ENCODE results near the gene SSR4. TPM values are rescaled to one million over a fixed set of nuclear protein-coding genes. Genes with fewer than 3 reads are reported as not detected.

SSR4 gene
- total RNA-seq, 4 donors from 2014 or later: 100 to 115 (median 109) TPM

DNA sequence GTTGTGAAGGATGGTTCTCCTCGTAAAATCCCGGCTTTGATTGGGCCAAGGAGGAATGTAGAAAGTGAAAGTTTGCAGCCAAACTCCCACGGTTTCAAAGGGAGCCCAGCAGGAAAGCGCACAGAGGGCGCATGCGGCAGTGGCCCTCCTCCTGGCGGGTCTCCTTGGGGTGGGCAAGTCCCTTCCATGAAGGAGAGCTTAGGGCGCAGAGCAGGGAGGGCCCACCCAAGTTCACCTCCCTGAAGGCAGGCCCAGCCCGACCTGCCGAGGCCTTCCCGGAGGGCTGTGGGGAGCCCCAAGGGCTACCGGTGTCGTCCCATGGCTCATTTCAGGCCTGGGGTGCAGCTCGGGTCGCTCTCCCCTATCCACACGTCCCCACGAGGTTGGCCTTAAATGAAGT lies 33.8 kb downstream of the SSR4 start:
- Histone ChIP-seq H3K27me3 (peaks cover 0 to 5% (median 0%) of the 10 kb centered on the region in 4 donors), H3K27ac (replicated peaks in 1 of 4) (peak overlapping the region; percentile 68 to 75 (median 74)), H3K9me3 (no peaks in the 10 kb centered on the region), H3K4me3 (peak overlapping the region; percentile 55 to 67 (median 60)), H3K36me3 (no peaks in the 10 kb centered on the region), H3K4me1 (peaks cover 10 to 33% (median 25%) of the 10 kb centered on the region in 4 donors)
- 19% methylated on average over 7 of the region's 17 CpGs for WGBS
- no peak for DNase-seq (ENCODE audit: extremely low spot score)
- TF ChIP-seq POLR2AphosphoS5 (IDR thresholded peaks at IDR 0.05) (no peak), POLR2A (IDR thresholded peaks at IDR 0.05; ENCODE audit: low read depth) (no peak), EP300 (IDR thresholded peaks at IDR 0.05) (no peak)
- TF ChIP-seq, protein P1, sequence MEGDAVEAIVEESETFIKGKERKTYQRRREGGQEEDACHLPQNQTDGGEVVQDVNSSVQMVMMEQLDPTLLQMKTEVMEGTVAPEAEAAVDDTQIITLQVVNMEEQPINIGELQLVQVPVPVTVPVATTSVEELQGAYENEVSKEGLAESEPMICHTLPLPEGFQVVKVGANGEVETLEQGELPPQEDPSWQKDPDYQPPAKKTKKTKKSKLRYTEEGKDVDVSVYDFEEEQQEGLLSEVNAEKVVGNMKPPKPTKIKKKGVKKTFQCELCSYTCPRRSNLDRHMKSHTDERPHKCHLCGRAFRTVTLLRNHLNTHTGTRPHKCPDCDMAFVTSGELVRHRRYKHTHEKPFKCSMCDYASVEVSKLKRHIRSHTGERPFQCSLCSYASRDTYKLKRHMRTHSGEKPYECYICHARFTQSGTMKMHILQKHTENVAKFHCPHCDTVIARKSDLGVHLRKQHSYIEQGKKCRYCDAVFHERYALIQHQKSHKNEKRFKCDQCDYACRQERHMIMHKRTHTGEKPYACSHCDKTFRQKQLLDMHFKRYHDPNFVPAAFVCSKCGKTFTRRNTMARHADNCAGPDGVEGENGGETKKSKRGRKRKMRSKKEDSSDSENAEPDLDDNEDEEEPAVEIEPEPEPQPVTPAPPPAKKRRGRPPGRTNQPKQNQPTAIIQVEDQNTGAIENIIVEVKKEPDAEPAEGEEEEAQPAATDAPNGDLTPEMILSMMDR (IDR thresholded peaks at IDR 0.05): no peak
- intact Hi-C loops (cut with DNase I): no loop called here

DNA sequence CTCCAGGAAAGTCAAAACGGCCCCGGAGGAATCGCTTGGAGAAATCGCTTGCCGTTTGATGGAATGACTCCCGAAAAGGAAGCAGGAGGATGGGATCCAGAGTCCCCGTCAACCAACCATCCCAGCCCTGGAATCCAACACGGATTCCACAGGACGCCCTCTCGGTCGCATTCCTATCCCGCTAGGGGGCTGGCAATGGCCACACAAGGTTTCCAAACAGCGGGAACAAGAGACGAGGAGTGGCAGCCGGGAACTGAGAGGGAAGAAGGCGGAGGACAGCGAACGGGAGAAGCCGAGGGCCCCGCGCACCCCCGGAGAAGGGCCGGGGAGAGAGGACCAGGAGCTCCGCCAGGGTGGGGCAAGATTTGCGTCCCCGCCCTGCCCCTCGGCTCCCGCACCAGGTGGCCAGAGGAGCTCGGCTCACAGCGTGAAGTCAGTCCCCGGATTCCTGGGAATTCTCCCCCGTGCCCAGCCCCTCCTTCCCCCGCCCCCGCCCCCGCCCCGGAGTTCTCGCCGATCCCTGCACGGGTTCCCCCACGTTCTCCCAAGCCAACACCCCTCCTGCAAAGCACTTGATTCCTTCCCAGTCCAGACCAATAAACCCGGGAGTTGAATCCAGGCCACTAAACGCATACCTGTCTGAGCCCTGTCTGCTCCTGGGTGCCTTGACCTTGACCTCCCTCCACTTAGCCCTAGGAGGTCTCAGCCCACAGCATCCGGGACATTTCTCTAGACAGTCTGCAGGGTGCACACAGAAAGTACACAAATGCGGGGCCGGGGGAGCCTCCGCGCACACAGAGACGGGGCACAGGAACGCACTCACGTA lies 34.5 kb downstream of the SSR4 start:
- TF ChIP-seq POLR2AphosphoS5 (IDR thresholded peaks at IDR 0.05): no peak
- TF ChIP-seq EP300 (IDR thresholded peaks at IDR 0.05): no peak
- TF ChIP-seq POLR2A (IDR thresholded peaks at IDR 0.05; ENCODE audit: low read depth): no peak
- TF ChIP-seq, protein P1 (IDR thresholded peaks at IDR 0.05): no peak
- 24% methylated on average over 23 of the region's 50 CpGs for WGBS
- Histone ChIP-seq H3K36me3 (no peaks in the 10 kb centered on the region), H3K4me3 (peak overlapping the region; percentile 55 to 67 (median 60)), H3K9me3 (no peaks in the 10 kb centered on the region), H3K27ac (replicated peaks in 1 of 4) (peak overlapping the region; percentile 68 to 75 (median 74)), H3K27me3 (peaks cover 0 to 5% (median 0%) of the 10 kb centered on the region in 4 donors), H3K4me1 (peaks cover 10 to 33% (median 25%) of the 10 kb centered on the region in 4 donors)
- intact Hi-C loops (cut with DNase I): no loop called here
- DNase-seq (ENCODE audit: extremely low spot score): no peak

DNA sequence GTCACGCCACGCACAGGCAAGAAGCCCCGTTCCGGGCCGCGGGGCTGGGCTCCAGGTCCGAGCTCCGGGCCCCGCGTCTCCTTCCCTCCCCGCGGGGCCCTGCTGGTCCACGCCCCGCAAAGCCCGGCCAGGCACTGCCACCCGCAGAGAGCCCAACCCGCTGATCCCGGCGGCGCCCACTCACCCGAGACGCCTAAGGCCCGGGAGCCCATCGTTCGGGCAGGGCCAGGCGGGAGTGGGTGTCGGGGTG lies 35.0 kb downstream of the SSR4 start:
- peaks cover 0 to 5% (median 0%) of the 10 kb centered on the region in 4 donors for H3K27me3 ChIP-seq
- H3K4me1 ChIP-seq: peaks cover 10 to 33% (median 25%) of the 10 kb centered on the region in 4 donors
- intact Hi-C loops (cut with DNase I): no loop called here
- no peak for DNase-seq (ENCODE audit: extremely low spot score)
- WGBS: no CpG with 5 or more reads among the region's 27 CpGs
- no peaks in the 10 kb centered on the region for H3K36me3 ChIP-seq
- TF ChIP-seq, protein P1 (IDR thresholded peaks at IDR 0.05): no peak
- TF ChIP-seq EP300 (IDR thresholded peaks at IDR 0.05): no peak
- TF ChIP-seq POLR2A (IDR thresholded peaks at IDR 0.05; ENCODE audit: low read depth): no peak
- TF ChIP-seq POLR2AphosphoS5 (IDR thresholded peaks at IDR 0.05): no peak
- peak overlapping the region; percentile 55 to 67 (median 60) for H3K4me3 ChIP-seq
- peak overlapping the region; percentile 68 to 75 (median 74) for H3K27ac ChIP-seq (replicated peaks in 1 of 4)
- no peaks in the 10 kb centered on the region for H3K9me3 ChIP-seq

DNA sequence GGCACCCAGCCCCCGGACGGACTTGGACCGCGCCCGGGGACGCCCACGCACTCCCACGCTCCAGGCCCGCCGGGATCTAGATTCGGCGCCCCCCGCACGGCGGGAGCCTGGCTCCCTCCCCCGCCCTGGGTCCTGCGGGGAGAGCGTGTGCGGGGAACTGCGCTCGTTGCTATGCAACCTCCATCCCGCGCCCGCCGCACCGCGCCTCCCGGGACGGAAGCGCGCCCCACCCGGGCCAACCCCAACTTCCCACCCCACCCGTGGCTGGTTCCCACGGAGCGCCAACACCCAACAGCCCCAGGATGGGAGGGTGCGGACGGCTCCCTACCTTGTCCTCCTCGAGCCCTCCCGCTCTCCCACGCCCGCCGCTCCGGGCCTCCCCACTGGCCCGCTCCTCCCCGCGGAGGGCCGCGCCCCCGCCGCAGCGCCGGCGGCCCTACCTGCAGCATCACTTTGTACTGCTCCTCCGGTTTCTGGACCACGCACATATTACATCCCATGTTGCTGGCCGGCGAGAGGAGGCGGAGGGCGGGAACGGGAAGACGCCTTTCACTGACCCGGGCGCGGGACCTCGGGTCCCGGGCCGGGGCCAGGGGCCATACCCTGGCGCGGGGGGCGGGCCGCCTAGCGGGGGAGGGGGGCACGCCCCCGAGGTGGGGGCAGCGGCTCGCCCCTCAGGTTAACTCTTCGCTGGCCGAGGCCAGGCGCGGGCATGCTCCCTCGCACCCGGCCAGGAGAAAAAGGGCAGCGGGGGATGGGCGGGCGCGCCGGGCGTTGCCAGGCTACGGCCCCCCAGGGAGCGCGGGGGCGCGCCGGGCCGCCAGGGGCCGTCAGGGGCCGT lies 35.6 kb downstream of the SSR4 start, which contains the start of gene PDZD4:
Gene PDZD4, minus strand, starts transcription at position 746 of the 841 bp plus-strand sequence. Its CDS starts 246 bp downstream, at position 500.
- Histone ChIP-seq H3K4me1 (peaks cover 10 to 33% (median 25%) of the 10 kb centered on the region in 4 donors), H3K27me3 (peaks cover 0 to 5% (median 0%) of the 10 kb centered on the region in 4 donors), H3K27ac (replicated peaks in 1 of 4) (peak within 1 kb of the TSS; percentile 68 to 75 (median 74)), H3K4me3 (peak within 1 kb of the TSS; percentile 55 to 67 (median 60)), H3K36me3 (no peaks in the 10 kb centered on the region), H3K9me3 (no peaks in the 10 kb centered on the region)
- DNase-seq (ENCODE audit: extremely low spot score): no peak
- intact Hi-C loops (cut with DNase I): no loop called here
- WGBS: 23% methylated on average over 31 of the region's 97 CpGs
- TF ChIP-seq POLR2A (IDR thresholded peaks at IDR 0.05; ENCODE audit: low read depth): no peak
- no peak for TF ChIP-seq POLR2AphosphoS5 (IDR thresholded peaks at IDR 0.05)
- no peak for TF ChIP-seq EP300 (IDR thresholded peaks at IDR 0.05)
- TF ChIP-seq, protein P1 (IDR thresholded peaks at IDR 0.05): no peak
